ENCODE data around the gene RNF144A.
A peak's percentile ranks its signal among the peaks of the same experiment; 100 is the strongest.
"Not testable (repeated sequence)": the region's sequence is repeated elsewhere in the genome, so short reads cannot be mapped to it uniquely, and the experiment has no call there.

RNF144A gene, protein sequence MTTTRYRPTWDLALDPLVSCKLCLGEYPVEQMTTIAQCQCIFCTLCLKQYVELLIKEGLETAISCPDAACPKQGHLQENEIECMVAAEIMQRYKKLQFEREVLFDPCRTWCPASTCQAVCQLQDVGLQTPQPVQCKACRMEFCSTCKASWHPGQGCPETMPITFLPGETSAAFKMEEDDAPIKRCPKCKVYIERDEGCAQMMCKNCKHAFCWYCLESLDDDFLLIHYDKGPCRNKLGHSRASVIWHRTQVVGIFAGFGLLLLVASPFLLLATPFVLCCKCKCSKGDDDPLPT

GRCh38 chr2:6917071-6917760 is at the start of gene RNF144A:
RNF144A (plus strand) TSS chr2:6917412; CDS start chr2:6996927, 79,515 bp downstream.
- DNase-seq = peak; percentile 31 to 62

GRCh38 chr2:6872394-6872793 is 44.8 kb upstream of the RNF144A start:
- no peak for DNase-seq

DNA sequence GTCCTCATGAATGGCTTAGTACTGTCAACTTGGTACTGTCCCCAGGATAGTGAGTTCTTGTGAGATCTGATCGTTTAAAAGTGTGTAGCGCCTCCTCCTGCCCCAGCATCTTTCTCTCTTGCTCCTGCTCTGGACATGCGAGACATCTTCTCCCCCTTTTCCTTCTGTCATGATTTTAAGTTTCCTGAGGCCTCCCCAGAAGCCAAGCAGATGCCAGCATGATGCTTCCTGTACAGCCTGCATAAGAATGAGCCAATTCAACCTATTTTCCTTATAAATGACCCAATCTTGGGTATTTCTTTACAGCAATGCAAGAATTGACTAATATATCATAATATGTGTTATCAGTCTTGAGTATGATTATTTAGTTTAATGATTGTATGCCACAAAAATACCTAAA is 43.2 kb upstream of the RNF144A start:
- DNase-seq = no peak

DNA sequence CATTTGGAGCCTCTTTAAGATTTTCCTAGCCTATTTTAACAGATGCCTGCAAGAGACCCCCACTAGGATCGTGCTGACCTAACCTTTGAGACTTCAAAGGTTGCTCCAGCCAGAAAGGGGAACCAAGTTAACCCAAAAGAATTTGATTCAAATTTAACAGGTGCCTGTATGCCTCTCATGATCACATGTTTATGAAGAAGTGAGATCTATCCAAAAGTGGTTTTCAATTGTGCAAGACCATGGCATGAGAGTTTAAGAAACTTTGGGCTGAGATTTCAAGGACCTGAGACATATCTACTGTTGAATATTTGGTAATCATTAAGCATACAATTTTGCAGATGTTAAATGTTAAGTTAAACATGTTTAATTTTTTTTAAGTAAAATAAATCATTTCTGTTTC is 40.9 kb upstream of the RNF144A start:
- DNase-seq = no peak

DNA sequence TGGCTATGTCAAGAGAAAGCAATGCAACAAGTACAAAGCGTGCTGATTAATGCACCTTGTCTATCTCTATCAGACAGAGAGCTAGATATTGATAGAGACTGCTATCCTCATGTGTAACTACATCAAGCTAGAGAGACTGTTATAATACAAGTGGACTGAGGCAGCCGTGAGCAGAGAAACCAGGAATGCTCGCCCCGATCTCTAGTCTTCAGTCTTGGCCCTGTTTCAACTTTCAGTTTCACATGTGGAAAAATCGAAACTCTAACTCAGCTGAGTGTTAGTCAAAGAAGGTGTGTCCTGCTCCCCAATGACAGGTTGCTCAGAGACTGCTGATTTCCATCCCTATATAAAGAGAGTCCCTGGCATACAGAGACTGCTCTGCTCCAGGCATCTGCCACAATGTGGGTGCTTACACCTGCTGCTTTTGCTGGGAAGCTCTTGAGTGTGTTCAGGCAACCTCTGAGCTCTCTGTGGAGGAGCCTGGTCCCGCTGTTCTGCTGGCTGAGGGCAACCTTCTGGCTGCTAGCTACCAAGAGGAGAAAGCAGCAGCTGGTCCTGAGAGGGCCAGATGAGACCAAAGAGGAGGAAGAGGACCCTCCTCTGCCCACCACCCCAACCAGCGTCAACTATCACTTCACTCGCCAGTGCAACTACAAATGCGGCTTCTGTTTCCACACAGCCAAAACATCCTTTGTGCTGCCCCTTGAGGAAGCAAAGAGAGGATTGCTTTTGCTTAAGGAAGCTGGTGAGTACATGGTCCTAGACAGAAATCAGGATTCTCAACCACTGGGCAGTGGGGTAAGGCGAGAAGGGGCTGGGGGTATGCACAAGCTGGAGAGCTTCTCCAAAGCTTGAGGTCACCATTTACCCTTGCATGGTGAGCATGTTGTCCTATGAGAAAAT is 39.6 kb upstream of the RNF144A start, which contains the start of gene RSAD2:
Gene RSAD2 (plus strand): TSS at position 376 of the 903 bp plus-strand sequence. CDS start 24 bp downstream, at position 400.
- DNase-seq = peak; percentile 19 to 52

GRCh38 chr2:6878549-6878948 is 38.7 kb upstream of the RNF144A start:
- DNase-seq = no peak

GRCh38 chr2:6879011-6879410 is 38.2 kb upstream of the RNF144A start:
- no peak for DNase-seq

DNA sequence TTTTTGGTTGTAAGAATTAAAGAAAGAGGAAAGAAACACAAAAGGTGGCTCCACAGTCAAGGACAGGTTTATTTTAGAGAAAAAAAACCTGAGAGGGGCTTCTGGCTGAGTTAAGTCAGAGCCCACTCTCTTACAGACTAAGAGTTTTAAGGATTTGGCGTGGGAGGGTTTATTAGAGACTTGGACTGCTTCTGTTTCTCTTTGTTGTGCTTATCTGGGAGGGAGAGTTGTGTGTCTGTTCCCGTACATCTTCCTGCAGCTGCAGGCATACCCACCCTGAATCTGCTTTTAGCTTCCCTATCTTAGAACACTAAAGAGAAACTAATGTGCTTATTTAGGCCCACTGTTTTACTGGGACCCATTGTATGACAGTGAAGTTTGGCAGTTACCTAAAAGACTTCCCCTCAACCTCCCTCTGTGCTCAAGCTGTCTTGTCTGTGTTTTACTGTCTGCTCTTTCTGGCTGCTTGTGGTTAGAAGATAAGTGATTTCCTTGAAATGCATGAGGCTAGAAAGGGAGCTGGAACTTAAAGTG is 36.9 kb upstream of the RNF144A start:
- DNase-seq = no peak

- DNase-seq = no peak
Measured at GRCh38 chr2:6881046-6881445, 36.2 kb upstream of the RNF144A start.

- DNase-seq = no peak
Measured at GRCh38 chr2:6881516-6881915, 35.7 kb upstream of the RNF144A start.

- no peak for DNase-seq
Measured at GRCh38 chr2:6883448-6884122, 33.6 kb upstream of the RNF144A start.

DNA sequence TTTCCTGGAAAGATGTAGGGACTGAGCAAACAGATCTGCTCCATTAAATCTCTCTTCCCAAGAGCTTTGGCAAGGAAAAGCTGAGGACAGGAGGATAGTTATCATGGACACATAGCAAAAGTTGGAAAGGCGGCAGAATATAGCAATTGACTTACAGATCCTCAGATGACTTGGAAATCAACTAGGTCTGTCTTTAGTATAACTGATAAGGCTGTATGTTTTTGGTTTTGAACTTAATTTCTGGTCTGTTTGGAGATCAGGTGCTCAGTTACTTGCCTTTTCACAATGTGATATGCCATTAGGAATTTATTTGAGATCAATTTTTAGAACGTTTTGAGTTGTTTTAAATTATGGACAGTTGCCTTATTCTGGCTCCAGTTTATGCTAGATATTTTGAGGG is 31.7 kb upstream of the RNF144A start:
- no peak for DNase-seq

GRCh38 chr2:6885968-6886367 is 31.2 kb upstream of the RNF144A start:
- no peak for DNase-seq

- DNase-seq = no peak
Measured at GRCh38 chr2:6887751-6888192, 29.4 kb upstream of the RNF144A start.

- no peak for DNase-seq
Measured at GRCh38 chr2:6888724-6889123, 28.5 kb upstream of the RNF144A start.

DNA sequence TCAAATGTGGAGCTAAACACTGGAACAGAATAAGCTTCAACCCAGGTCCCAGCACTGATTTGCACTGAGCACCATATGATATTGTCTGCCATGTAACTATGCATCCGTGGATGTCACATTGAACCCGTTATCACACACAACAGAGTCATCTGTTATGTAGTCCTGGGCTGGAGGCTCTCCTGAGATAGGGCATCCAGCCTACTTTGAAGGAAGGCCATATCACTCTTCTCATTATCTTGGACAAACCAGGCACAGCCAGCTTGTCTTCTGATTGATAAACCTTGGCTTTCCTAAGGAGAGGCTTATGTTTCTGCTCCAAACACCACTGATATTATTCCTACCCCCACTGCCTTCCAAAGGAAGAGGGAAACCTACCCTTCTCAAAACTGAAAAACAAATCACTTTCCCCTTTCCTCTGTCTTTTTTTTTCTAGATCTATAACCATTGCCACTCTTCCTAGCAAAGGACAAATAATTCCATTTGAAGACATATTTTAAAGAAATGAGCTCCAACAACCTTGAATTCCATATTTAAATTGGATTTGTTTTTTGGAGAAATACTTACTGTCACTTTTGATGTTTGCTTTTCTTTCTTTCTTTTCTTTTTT is 23.2 kb upstream of the RNF144A start:
- DNase-seq = no peak

DNA sequence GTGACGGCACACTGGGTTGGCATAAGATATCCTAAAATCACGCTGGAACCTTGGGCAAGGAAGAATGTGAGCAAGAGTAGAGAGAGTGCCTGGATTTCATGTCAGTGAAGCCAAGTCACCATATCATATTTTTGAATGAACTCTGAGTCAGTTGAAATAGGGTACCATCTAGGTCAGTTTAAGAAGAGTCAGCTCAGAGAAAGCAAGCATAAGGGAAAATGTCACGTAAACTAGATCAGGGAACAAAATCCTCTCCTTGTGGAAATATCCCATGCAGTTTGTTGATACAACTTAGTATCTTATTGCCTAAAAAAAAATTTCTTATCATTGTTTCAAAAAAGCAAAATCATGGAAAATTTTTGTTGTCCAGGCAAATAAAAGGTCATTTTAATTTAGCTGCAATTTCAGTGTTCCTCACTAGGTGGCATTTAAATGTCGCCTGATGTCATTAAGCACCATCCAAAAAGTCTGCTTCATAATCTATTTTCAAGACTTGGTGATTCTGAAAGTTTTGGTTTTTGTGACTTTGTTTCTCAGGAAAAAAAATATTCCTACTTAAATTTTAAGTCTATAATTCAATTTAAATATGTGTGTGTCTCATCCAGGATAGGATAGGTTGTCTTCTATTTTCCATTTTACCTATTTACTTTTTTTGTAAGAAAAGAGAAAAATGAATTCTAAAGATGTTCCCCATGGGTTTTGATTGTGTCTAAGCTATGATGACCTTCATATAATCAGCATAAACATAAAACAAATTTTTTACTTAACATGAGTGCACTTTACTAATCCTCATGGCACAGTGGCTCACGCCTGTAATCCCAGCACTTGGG is 20.1 kb upstream of the RNF144A start:
- DNase-seq = no peak

DNA sequence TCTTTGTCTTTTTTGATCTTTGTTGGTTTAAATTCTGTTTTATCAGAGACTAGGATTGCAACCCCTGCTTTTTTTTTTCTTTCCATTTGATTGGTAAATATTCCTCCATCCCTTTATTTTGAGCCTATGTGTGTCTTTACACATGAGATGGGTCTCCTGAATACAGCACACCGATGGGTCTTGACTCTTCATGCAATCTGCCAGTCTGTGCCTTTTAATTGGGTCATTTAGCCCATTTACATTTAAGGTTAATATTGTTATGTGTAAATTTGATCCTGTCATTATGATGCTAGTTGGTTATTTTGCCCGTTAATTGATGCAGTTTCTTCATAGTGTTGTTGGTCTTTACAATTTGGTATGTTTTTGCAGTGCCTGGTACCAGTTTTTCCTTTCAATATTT is 14.6 kb upstream of the RNF144A start:
- not testable (repeated sequence) for DNase-seq

DNA sequence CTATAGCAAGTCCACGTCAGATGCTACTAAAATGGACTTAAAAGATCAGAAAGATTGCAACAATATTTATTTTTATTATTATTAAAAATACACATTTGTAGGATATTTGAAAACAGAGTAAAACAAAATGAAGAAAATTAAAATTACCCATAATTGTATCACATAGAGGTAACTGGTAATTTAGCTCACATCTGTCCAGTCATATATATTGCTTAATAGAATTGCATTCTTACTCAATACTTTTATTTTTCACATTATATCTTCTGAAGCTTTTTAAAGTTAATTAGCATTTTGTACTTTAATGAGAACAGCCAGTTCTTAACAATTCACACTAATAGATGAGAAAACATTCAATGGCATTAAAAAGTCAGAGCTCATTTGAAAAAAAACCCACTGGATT is 11.5 kb upstream of the RNF144A start:
- no peak for DNase-seq

- no peak for DNase-seq
Measured at GRCh38 chr2:6906165-6906741, 11.0 kb upstream of the RNF144A start.

GRCh38 chr2:6908291-6908690 is 8.9 kb upstream of the RNF144A start:
- no peak for DNase-seq

All from NCI-H187 (cell line).